Activated T-helper 2 cell treated with anti-CD3 and anti-CD28 coated beads, Interferon-gamma antibody, Interleukin-2, Interleukin-4, amounts not matched to agents 10 μg/mL and 5 μg/mL and 100 μg/mL, durations not matched to agents 14 hours and 24 hours and 36 hours (primary cell): ENCODE data around the gene MPC2. TPM values are rescaled to one million over a fixed set of nuclear protein-coding genes. Genes with fewer than 3 reads are reported as not detected.
"Not testable (repeated sequence)": the region's sequence is repeated elsewhere in the genome, so short reads cannot be mapped to it uniquely, and the experiment has no call there.

Experiments used
- DNase-seq: peaks from one replicate; pipeline ENCODE4 v3.0.0; 2021; ENCODE audit warnings: low spot score
- H3K27ac Mint-ChIP-seq: one replicate; pipeline ENCODE4 v1.8.0; 2021; ENCODE audit warnings: mixed read lengths
- H3K27me3 Mint-ChIP-seq: one replicate; pipeline ENCODE4 v1.8.0; 2021; ENCODE audit warnings: low read depth, mixed read lengths
- H3K36me3 Mint-ChIP-seq: one replicate; pipeline ENCODE4 v1.8.0; 2021; ENCODE audit warnings: low read depth, mixed read lengths
- H3K4me1 Mint-ChIP-seq: one replicate; pipeline ENCODE4 v1.8.0; 2021; ENCODE audit warnings: low read depth, mixed read lengths
- H3K4me3 Mint-ChIP-seq: one replicate; pipeline ENCODE4 v1.8.0; 2021; ENCODE audit warnings: low read depth, mild to moderate bottlenecking, moderate library complexity, mixed read lengths
- H3K9me3 Mint-ChIP-seq: one replicate; pipeline ENCODE4 v1.8.0; 2021; ENCODE audit warnings: mixed read lengths
- intact Hi-C: fragments of 100-400 bp; cut with micrococcal nuclease; formaldehyde crosslinking; loops from one replicate; pipeline ENCODE4 v1.15.1; 2023
- total RNA-seq: library from RNA; stranded (reverse); gene quantifications from 2 replicates; pipeline ENCODE4 v1.2.3, GENCODE V29; 2022

The MPC2 gene
- total RNA-seq, 1 donor from 2014 or later, result 45.6 TPM

GRCh38 chr1:167911413-167911812 is 25.5 kb downstream of the MPC2 start:
- no peak for DNase-seq
- Mint-ChIP-seq H3K4me1 (no peaks in the 10 kb centered on the region), H3K36me3 (no peaks in the 10 kb centered on the region), H3K4me3 (no peak overlapping the region), H3K27me3 (peaks cover 9% of the 10 kb centered on the region), H3K9me3 (peaks cover 10% of the 10 kb centered on the region), H3K27ac (no peak overlapping the region)
- intact Hi-C loops, result no loop called here

- H3K27ac Mint-ChIP-seq, result no peak overlapping the region
- peaks cover 10% of the 10 kb centered on the region for H3K9me3 Mint-ChIP-seq
- H3K36me3 Mint-ChIP-seq, result no peaks in the 10 kb centered on the region
- intact Hi-C loops, result no loop called here
- H3K27me3 Mint-ChIP-seq, result peaks cover 9% of the 10 kb centered on the region
- H3K4me1 Mint-ChIP-seq, result no peaks in the 10 kb centered on the region
- no peak overlapping the region for H3K4me3 Mint-ChIP-seq
- DNase-seq, result no peak
Measured at GRCh38 chr1:167910530-167910929, 26.3 kb downstream of the MPC2 start.

- no peak for DNase-seq
- Mint-ChIP-seq H3K36me3 (no peaks in the 10 kb centered on the region), H3K4me1 (no peaks in the 10 kb centered on the region), H3K9me3 (peaks cover 10% of the 10 kb centered on the region), H3K27ac (no peak overlapping the region), H3K4me3 (no peak overlapping the region), H3K27me3 (peaks cover 9% of the 10 kb centered on the region)
- intact Hi-C loops, result no loop called here
Measured at GRCh38 chr1:167909691-167910180, 27.1 kb downstream of the MPC2 start.

- no peak overlapping the region for H3K27ac Mint-ChIP-seq
- H3K36me3 Mint-ChIP-seq, result no peaks in the 10 kb centered on the region
- H3K4me3 Mint-ChIP-seq, result no peak overlapping the region
- intact Hi-C loops, result no loop called here
- peaks cover 9% of the 10 kb centered on the region for H3K27me3 Mint-ChIP-seq
- no peak for DNase-seq
- H3K4me1 Mint-ChIP-seq, result no peaks in the 10 kb centered on the region
- H3K9me3 Mint-ChIP-seq, result peaks cover 10% of the 10 kb centered on the region
Measured at GRCh38 chr1:167905671-167906070, 31.2 kb downstream of the MPC2 start.

- Mint-ChIP-seq H3K27ac (no peak overlapping the region), H3K27me3 (peaks cover 7% of the 10 kb centered on the region), H3K4me1 (no peaks in the 10 kb centered on the region), H3K4me3 (no peak overlapping the region), H3K9me3 (peaks cover 8% of the 10 kb centered on the region), H3K36me3 (no peaks in the 10 kb centered on the region)
- DNase-seq, result no peak
- intact Hi-C loops, result no loop called here
Measured at GRCh38 chr1:167905182-167905581, 31.7 kb downstream of the MPC2 start.

GRCh38 chr1:167904652-167905130 is 32.2 kb downstream of the MPC2 start:
- Mint-ChIP-seq H3K27ac (no peak overlapping the region), H3K27me3 (peaks cover 4% of the 10 kb centered on the region), H3K4me1 (no peaks in the 10 kb centered on the region), H3K9me3 (peaks cover 4% of the 10 kb centered on the region), H3K4me3 (no peak overlapping the region), H3K36me3 (no peaks in the 10 kb centered on the region)
- DNase-seq, result no peak
- intact Hi-C loops, result no loop called here

GRCh38 chr1:167900907-167901306 is 36.0 kb downstream of the MPC2 start:
- no peaks in the 10 kb centered on the region for H3K27me3 Mint-ChIP-seq
- H3K27ac Mint-ChIP-seq, result no peak overlapping the region
- H3K4me1 Mint-ChIP-seq, result peaks cover 2% of the 10 kb centered on the region
- H3K4me3 Mint-ChIP-seq, result no peak overlapping the region
- no peak for DNase-seq
- H3K9me3 Mint-ChIP-seq, result no peaks in the 10 kb centered on the region
- H3K36me3 Mint-ChIP-seq, result no peaks in the 10 kb centered on the region
- intact Hi-C loops, result no loop called here

GRCh38 chr1:167899253-167899681 is 37.6 kb downstream of the MPC2 start:
- H3K4me1 Mint-ChIP-seq, result peaks cover 2% of the 10 kb centered on the region
- intact Hi-C loops, result no loop called here
- no peaks in the 10 kb centered on the region for H3K27me3 Mint-ChIP-seq

GRCh38 chr1:167898578-167899222 is 38.2 kb downstream of the MPC2 start:
- Mint-ChIP-seq H3K4me1 (peaks cover 2% of the 10 kb centered on the region), H3K36me3 (no peaks in the 10 kb centered on the region), H3K27me3 (no peaks in the 10 kb centered on the region), H3K9me3 (no peaks in the 10 kb centered on the region), H3K4me3 (no peak overlapping the region), H3K27ac (no peak overlapping the region)
- intact Hi-C loops, result no loop called here
- no peak for DNase-seq

More at GRCh38 chr1:167899253-167899681, 37.6 kb downstream of the MPC2 start:
- H3K4me3 Mint-ChIP-seq, result no peak overlapping the region
- DNase-seq, result no peak
- no peaks in the 10 kb centered on the region for H3K36me3 Mint-ChIP-seq
- H3K27ac Mint-ChIP-seq, result no peak overlapping the region
- H3K9me3 Mint-ChIP-seq, result no peaks in the 10 kb centered on the region

GRCh38 chr1:167893798-167894197 is 43.1 kb downstream of the MPC2 start:
- H3K9me3 Mint-ChIP-seq, result no peaks in the 10 kb centered on the region
- no peaks in the 10 kb centered on the region for H3K36me3 Mint-ChIP-seq
- no peak for DNase-seq
- H3K4me1 Mint-ChIP-seq, result peaks cover 2% of the 10 kb centered on the region
- no peak overlapping the region for H3K4me3 Mint-ChIP-seq
- H3K27me3 Mint-ChIP-seq, result peaks cover 6% of the 10 kb centered on the region
- no peak overlapping the region for H3K27ac Mint-ChIP-seq
- intact Hi-C loops, result no loop called here

GRCh38 chr1:167890400-167890799 is 46.5 kb downstream of the MPC2 start:
- H3K27me3 Mint-ChIP-seq, result peaks cover 6% of the 10 kb centered on the region
- no peaks in the 10 kb centered on the region for H3K4me1 Mint-ChIP-seq

GRCh38 chr1:167887187-167887586 is 49.7 kb downstream of the MPC2 start:
- H3K4me1 Mint-ChIP-seq, H3K27ac Mint-ChIP-seq, H3K4me3 Mint-ChIP-seq, DNase-seq, H3K36me3 Mint-ChIP-seq, H3K9me3 Mint-ChIP-seq, intact Hi-C loops, H3K27me3 Mint-ChIP-seq: not testable (repeated sequence)

More at GRCh38 chr1:167890400-167890799, 46.5 kb downstream of the MPC2 start:
- DNase-seq, result no peak
- Mint-ChIP-seq H3K4me3 (no peak overlapping the region), H3K27ac (no peak overlapping the region), H3K36me3 (no peaks in the 10 kb centered on the region), H3K9me3 (peaks cover 5% of the 10 kb centered on the region)
- intact Hi-C loops, result no loop called here

GRCh38 chr1:167882376-167882775 is 54.5 kb downstream of the MPC2 start:
- Mint-ChIP-seq H3K9me3 (peaks cover 5% of the 10 kb centered on the region), H3K27ac (no peak overlapping the region), H3K27me3 (peaks cover 4% of the 10 kb centered on the region), H3K4me3 (no peak overlapping the region), H3K4me1 (no peaks in the 10 kb centered on the region), H3K36me3 (no peaks in the 10 kb centered on the region)
- intact Hi-C loops, result no loop called here
- no peak for DNase-seq
